ENCODE measurements around the gene SCGN.

SCGN gene

DNA sequence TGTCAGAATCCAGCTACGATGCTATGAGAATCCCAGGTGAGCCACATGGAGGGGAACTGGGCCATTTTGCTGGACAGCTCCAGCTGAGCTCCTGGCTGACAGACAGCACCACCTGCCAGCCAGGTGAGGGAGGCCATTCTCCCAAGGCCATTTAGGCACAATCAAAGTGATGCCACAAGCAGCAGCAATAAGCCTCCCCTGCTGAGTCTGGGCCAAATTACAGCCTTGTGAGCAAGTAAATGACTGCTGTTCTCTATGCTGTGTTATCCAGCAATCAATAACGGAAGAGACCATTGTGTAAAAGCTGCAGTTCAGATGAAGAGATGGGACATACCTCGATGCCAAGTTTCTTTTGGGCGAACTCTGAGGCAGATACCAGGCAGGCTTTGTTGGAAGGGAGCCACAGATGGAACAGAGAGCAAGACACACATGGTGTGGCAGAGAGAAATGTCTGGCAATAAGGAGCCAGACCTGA is 14.0 kb upstream of the SCGN start:
- H3K4me2 ChIP-seq (ENCODE audit: low read length): no peak overlapping the region
- no peak overlapping the region for H3K27ac ChIP-seq (ENCODE audit: low read length)
- H2AFZ ChIP-seq (ENCODE audit: low read depth, low read length): no peak overlapping the region

DNA sequence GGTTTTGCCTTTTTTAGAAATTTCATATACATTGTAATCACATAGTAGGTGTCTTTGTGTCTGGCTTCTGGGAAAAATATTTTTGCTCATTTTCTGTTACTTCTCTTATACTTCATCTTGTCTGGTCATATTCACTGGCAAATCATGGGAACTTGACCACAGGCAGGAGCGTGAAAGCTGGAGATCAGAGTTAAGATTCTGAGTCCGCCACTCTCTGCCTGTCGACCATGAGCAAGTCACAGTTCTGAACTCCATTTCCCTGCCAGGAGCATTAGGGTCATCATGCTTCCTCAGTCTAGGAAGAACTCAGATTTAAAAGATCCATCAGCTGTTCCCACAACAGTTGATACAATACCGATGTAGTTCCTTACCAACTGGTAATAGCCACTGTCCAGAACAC is 12.4 kb upstream of the SCGN start:
- H3K27me3 ChIP-seq (ENCODE audit: low read depth, low read length): peaks cover 1% of the 10 kb centered on the region; the same call in 1 of the 2 replicates
- H3K4me3 ChIP-seq (ENCODE audit: low read length): no peak overlapping the region
- H3K9ac ChIP-seq (ENCODE audit: low read length): no peak overlapping the region
- no peaks in the 10 kb centered on the region for H3K4me1 ChIP-seq (ENCODE audit: low read length)
- no peak overlapping the region for H3K27ac ChIP-seq (ENCODE audit: low read length)
- no peaks in the 10 kb centered on the region for H3K9me3 ChIP-seq (ENCODE audit: insufficient read depth, low read length)
- no peaks in the 10 kb centered on the region for H4K20me1 ChIP-seq (ENCODE audit: insufficient read depth, low read length)
- no peak overlapping the region for H3K4me2 ChIP-seq (ENCODE audit: low read length)
- no peaks in the 10 kb centered on the region for H3K79me2 ChIP-seq (ENCODE audit: low read length)
- no peak for TF ChIP-seq EZH2phosphoT487 (IDR thresholded peaks at IDR 0.05; ENCODE audit: low read depth)
- TF ChIP-seq, protein P1, sequence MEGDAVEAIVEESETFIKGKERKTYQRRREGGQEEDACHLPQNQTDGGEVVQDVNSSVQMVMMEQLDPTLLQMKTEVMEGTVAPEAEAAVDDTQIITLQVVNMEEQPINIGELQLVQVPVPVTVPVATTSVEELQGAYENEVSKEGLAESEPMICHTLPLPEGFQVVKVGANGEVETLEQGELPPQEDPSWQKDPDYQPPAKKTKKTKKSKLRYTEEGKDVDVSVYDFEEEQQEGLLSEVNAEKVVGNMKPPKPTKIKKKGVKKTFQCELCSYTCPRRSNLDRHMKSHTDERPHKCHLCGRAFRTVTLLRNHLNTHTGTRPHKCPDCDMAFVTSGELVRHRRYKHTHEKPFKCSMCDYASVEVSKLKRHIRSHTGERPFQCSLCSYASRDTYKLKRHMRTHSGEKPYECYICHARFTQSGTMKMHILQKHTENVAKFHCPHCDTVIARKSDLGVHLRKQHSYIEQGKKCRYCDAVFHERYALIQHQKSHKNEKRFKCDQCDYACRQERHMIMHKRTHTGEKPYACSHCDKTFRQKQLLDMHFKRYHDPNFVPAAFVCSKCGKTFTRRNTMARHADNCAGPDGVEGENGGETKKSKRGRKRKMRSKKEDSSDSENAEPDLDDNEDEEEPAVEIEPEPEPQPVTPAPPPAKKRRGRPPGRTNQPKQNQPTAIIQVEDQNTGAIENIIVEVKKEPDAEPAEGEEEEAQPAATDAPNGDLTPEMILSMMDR (IDR thresholded peaks at IDR 0.05; ENCODE audit: low read depth, low read length): no peak
- H3K36me3 ChIP-seq (replicated peaks; ENCODE audit: low read depth, low read length): no peaks in the 10 kb centered on the region
- H2AFZ ChIP-seq (ENCODE audit: low read depth, low read length): no peak overlapping the region

More for the DNA sequence above, 14.0 kb upstream of the SCGN start:
- no peaks in the 10 kb centered on the region for H3K4me1 ChIP-seq (ENCODE audit: low read length)
- no peaks in the 10 kb centered on the region for H4K20me1 ChIP-seq (ENCODE audit: insufficient read depth, low read length)
- H3K9me3 ChIP-seq (ENCODE audit: insufficient read depth, low read length): no peaks in the 10 kb centered on the region
- H3K36me3 ChIP-seq (replicated peaks; ENCODE audit: low read depth, low read length): no peaks in the 10 kb centered on the region
- no peak overlapping the region for H3K9ac ChIP-seq (ENCODE audit: low read length)
- no peaks in the 10 kb centered on the region for H3K79me2 ChIP-seq (ENCODE audit: low read length)
- TF ChIP-seq, protein P1 (IDR thresholded peaks at IDR 0.05; ENCODE audit: low read depth, low read length): no peak
- TF ChIP-seq EZH2phosphoT487 (IDR thresholded peaks at IDR 0.05; ENCODE audit: low read depth): no peak
- no peak overlapping the region for H3K4me3 ChIP-seq (ENCODE audit: low read length)
- no peaks in the 10 kb centered on the region for H3K27me3 ChIP-seq (ENCODE audit: low read depth, low read length)

DNA sequence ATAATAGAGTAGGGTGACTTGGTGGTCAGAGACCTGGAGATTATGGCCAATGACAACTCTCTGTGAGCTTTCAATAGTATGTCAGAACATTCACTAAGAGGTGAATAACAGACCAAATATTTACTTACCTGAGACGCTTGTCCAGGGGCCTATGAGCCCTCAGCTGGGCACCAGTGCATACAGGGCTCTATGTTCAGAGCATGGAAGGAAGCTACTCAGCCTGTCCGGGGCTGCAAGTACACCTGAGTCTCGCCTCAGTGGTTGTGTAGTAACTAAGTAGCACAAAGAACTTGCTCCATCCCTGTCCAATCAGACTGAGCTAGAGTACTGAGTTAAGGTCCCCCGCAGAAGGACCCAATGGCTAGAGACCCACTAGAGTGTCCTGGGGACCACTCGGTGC is 11.6 kb upstream of the SCGN start:
- H4K20me1 ChIP-seq (ENCODE audit: insufficient read depth, low read length): no peaks in the 10 kb centered on the region
- no peaks in the 10 kb centered on the region for H3K79me2 ChIP-seq (ENCODE audit: low read length)
- H3K4me2 ChIP-seq (ENCODE audit: low read length): no peak overlapping the region
- H3K9me3 ChIP-seq (ENCODE audit: insufficient read depth, low read length): no peaks in the 10 kb centered on the region
- H2AFZ ChIP-seq (ENCODE audit: low read depth, low read length): no peak overlapping the region
- no peaks in the 10 kb centered on the region for H3K4me1 ChIP-seq (ENCODE audit: low read length)
- peaks cover 6% of the 10 kb centered on the region; the same call in 1 of the 2 replicates for H3K27me3 ChIP-seq (ENCODE audit: low read depth, low read length)
- H3K9ac ChIP-seq (ENCODE audit: low read length): no peak overlapping the region
- H3K4me3 ChIP-seq (ENCODE audit: low read length): no peak overlapping the region
- no peak for TF ChIP-seq EZH2phosphoT487 (IDR thresholded peaks at IDR 0.05; ENCODE audit: low read depth)
- TF ChIP-seq, protein P1 (IDR thresholded peaks at IDR 0.05; ENCODE audit: low read depth, low read length): no peak
- H3K27ac ChIP-seq (ENCODE audit: low read length): no peak overlapping the region
- H3K36me3 ChIP-seq (replicated peaks; ENCODE audit: low read depth, low read length): no peaks in the 10 kb centered on the region

DNA sequence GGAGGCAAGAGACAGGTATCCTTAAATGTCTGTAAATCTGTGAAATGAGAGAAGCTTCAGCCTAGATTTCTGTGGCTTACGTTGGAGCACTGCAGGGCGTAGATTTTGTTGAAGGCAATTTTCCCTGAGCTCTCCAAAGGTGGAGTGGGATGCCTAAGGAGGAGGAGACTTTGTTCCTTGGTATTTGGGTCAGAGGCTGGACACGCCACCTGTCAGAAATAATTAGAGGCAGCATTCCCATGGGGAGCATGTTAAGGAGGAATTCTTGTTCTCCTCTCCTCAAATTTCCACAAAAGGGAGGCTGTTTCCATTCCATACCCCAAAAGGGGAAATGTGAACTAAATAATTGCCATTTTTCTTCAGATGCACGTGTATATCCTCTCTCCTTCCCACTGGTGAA is 11.1 kb upstream of the SCGN start:
- H3K36me3 ChIP-seq (replicated peaks; ENCODE audit: low read depth, low read length): no peaks in the 10 kb centered on the region
- H3K4me2 ChIP-seq (ENCODE audit: low read length): no peak overlapping the region
- no peaks in the 10 kb centered on the region for H3K79me2 ChIP-seq (ENCODE audit: low read length)
- no peak for TF ChIP-seq EZH2phosphoT487 (IDR thresholded peaks at IDR 0.05; ENCODE audit: low read depth)
- TF ChIP-seq, protein P1 (IDR thresholded peaks at IDR 0.05; ENCODE audit: low read depth, low read length): no peak
- H4K20me1 ChIP-seq (ENCODE audit: insufficient read depth, low read length): no peaks in the 10 kb centered on the region
- H2AFZ ChIP-seq (ENCODE audit: low read depth, low read length): no peak overlapping the region
- no peak overlapping the region for H3K4me3 ChIP-seq (ENCODE audit: low read length)
- H3K9me3 ChIP-seq (ENCODE audit: insufficient read depth, low read length): no peaks in the 10 kb centered on the region
- peaks cover 6% of the 10 kb centered on the region; the same call in 1 of the 2 replicates for H3K27me3 ChIP-seq (ENCODE audit: low read depth, low read length)
- H3K27ac ChIP-seq (ENCODE audit: low read length): no peak overlapping the region
- H3K9ac ChIP-seq (ENCODE audit: low read length): no peak overlapping the region
- no peaks in the 10 kb centered on the region for H3K4me1 ChIP-seq (ENCODE audit: low read length)

Data from OCI-LY3 (cell line).